Fibroblast of skin of scalp (primary cell): ENCODE data around the gene TACR2.

Experiments
- DNase-seq: peaks from one replicate; pipeline ENCODE4 v3.0.0-alpha.2; 2013

The TACR2 gene

GRCh38 chr10:69400936-69401335, 15.8 kb downstream of the TACR2 start:
- no peak for DNase-seq

- DNase-seq: no peak
Observed at GRCh38 chr10:69398466-69398865, 18.3 kb downstream of the TACR2 start.

- no peak for DNase-seq
Observed at GRCh38 chr10:69397972-69398371, 18.7 kb downstream of the TACR2 start.

- DNase-seq: no peak
Observed at GRCh38 chr10:69394020-69394419, 22.7 kb downstream of the TACR2 start.

- DNase-seq: peak; percentile 80
Observed at GRCh38 chr10:69392481-69393000, 24.2 kb downstream of the TACR2 start.

- no peak for DNase-seq
Observed at GRCh38 chr10:69391158-69391557, 25.6 kb downstream of the TACR2 start.

- peak; percentile 70 for DNase-seq
Observed at GRCh38 chr10:69389827-69390490, 26.8 kb downstream of the TACR2 start.

- DNase-seq: no peak
Observed at GRCh38 chr10:69388488-69388887, 28.2 kb downstream of the TACR2 start.

GRCh38 chr10:69387500-69387899, 29.2 kb downstream of the TACR2 start:
- DNase-seq: no peak

GRCh38 chr10:69385454-69386350, 31.0 kb downstream of the TACR2 start:
- no peak for DNase-seq

- no peak for DNase-seq
Observed at GRCh38 chr10:69384320-69384719, 32.4 kb downstream of the TACR2 start.

GRCh38 chr10:69383558-69383957, 33.2 kb downstream of the TACR2 start:
- peak; percentile 43 for DNase-seq

- DNase-seq: peak; percentile 93
Observed at GRCh38 chr10:69382382-69383117, 34.2 kb downstream of the TACR2 start.

GRCh38 chr10:69379800-69380199, 36.9 kb downstream of the TACR2 start:
- no peak for DNase-seq

- DNase-seq: no peak
Observed at GRCh38 chr10:69377933-69378332, 38.8 kb downstream of the TACR2 start.

- no peak for DNase-seq
Observed at GRCh38 chr10:69377191-69377590, 39.5 kb downstream of the TACR2 start.

GRCh38 chr10:69376662-69377061, 40.1 kb downstream of the TACR2 start:
- no peak for DNase-seq

- no peak for DNase-seq
Observed at GRCh38 chr10:69375307-69376151, 41.2 kb downstream of the TACR2 start.

GRCh38 chr10:69374931-69375306, 41.8 kb downstream of the TACR2 start:
- no peak for DNase-seq

- no peak for DNase-seq
Observed at GRCh38 chr10:69374242-69374641, 42.5 kb downstream of the TACR2 start.

GRCh38 chr10:69372126-69372980, 44.4 kb downstream of the TACR2 start:
- peak; percentile 69 for DNase-seq
